ENCODE data around the gene MARCHF6.
"Not testable (repeated sequence)": the region's sequence is repeated elsewhere in the genome, so short reads cannot be mapped to it uniquely, and the experiment has no call there.

Gene MARCHF6

GRCh38 chr5:10351199-10351905 lies 2.1 kb upstream of the MARCHF6 start:
- no peak for DNase-seq

DNA sequence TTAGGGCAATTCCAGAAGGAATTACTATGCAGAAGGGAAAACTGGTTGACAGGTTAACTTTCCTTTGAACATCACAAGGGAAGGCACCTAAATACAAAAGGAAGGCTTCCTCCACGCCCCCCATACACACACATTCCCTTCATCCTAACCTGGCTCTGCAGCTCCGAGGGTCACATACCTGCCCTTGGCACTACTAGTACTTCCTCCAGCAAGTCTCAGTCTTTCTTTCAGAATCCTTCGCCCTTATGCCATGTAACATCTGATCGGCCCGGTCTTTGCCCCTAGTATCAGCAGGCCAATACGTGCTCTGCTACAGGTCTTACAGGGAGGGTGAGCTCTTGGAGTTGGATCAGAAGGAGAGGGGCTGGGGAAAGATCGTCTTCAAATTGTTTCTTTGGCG lies 1.6 kb upstream of the MARCHF6 start:
- DNase-seq = no peak

DNA sequence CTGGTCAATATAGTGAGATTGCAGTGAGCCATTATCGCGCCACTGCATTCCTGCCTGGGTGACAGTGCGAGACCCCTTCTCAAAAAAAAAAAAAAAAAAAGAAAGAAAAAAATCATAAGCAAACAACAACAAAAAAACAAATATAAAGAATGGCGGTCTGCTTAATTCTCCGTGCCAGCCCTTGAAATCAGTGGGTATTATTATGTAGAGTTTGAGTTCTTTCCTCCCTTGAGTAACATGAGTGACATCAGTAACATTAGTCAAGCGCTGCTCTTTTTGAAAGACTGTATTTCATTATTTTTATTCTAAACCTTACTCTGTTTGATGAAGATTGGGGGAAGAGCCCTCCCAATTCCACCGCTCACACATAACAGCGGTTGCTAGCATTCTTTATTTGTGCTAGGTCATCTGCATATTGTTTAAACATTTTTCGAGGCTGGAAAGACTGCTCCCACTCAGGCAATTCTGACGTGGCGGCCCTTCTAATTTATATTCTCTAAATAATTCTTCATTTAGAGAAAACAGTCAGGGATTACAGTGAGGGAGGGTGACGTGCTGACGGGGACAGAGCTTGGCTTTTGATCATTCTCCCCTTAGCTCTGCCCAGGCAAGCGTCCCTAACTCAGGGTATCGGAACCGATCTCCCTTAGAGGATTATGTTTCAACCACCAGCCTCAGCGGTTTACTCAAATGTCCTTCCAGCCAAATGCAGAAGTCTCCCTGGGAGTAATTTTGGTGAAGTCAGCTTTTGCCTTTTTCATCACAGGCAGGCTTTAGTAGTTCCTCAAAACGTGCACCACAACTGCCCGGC lies 860 bp upstream of the MARCHF6 start:
- no peak for DNase-seq

DNA sequence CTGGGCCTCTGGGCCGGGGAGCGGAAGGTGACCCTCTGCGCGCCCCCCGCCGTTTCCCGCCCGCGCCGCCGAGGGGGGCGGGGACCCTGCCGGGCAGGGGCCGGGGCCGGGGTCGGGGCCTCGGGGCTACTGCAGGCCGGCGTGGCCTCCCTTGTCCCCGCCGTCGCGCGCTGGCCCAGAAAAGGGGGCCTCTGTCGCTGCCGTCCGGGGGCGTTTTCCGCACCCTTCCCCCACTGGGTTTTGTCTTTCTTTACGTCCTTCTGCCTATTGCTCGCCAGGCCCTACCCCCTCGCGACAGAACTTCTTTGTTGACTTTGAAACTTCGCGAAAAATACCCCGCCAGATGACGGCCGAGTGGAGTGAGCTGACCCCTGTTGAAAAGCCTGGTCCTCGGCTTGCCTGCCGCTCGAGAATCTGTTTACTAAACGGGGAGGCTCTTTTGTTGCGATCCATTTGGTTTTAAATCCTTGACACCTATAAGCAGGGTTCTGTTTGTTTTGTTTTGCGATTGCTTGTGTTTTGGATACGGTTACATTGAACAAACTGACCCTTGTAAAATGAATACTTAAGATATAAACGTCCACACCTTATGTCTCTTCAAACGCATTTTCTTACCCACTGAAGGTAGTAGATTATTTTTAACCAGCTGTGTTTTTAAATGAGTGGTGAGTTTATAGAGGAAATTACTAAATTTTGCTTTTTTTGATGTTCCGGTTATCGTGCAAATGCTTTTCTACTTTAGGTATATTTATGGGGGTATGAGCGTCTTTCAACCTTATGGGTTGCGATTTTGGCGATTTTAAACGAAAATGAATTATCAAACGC lies 765 bp downstream of the MARCHF6 start:
- peak; percentile 80 for DNase-seq

DNA sequence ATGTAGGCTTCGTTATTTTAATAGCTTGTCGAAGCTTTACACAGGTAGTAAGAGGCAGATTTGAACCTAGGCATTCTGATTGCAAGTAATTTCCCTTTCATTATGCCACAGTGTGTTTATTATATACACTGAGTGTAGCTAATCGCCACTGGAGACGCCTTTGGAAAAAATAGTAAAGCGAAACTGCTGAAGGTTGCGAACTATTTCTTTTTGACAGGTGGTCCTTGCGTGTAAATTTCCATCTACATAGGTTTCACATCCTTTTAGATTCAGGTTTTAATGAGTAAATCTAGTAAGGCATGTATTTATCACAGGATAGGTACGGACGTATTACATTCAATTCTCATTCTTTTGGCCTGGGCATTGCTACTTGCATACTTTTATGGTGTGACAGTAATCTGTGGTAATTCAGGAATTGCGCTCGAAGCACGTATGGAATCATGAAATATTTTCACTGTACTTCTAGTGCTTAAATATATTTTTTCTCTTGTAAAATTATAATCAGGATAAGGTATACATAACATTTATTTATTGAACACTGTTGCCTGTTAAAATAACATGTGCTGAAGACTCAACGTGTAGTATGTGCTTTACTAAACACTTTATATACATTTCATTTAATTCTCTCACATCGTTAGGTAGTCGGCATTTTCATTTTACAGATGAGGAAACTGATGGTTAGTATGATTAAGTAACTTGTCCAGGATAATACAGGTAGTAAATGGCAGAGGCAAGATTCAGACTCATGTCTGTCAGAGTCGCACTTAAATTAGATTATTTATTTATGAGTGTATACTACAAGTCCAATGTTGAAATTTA lies 1.8 kb downstream of the MARCHF6 start:
- DNase-seq = no peak

DNA sequence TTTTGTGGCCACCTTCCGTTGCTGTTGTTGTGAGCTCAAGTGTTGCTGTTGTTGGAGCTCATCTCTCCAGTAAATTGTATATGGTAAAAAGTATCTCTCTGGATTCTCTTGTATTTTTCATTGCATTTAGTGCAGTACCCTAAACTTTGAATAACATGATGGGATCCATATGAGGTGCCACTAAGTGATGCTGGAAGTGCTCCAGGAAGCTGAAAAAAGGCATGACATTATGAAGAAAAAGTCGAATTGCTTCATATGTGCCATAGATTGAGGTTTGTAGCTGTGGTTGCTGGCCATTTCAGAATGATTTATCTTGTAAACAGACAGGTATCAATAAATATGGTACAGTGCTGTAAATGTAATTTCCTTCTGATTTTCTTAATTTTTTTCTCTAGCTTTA lies 5.5 kb downstream of the MARCHF6 start:
- DNase-seq = no peak

- DNase-seq = no peak
Measured at GRCh38 chr5:10360686-10361085, 7.2 kb downstream of the MARCHF6 start.

GRCh38 chr5:10363519-10364185 lies 10.2 kb downstream of the MARCHF6 start:
- no peak for DNase-seq

GRCh38 chr5:10364186-10364689 lies 10.7 kb downstream of the MARCHF6 start:
- no peak for DNase-seq

DNA sequence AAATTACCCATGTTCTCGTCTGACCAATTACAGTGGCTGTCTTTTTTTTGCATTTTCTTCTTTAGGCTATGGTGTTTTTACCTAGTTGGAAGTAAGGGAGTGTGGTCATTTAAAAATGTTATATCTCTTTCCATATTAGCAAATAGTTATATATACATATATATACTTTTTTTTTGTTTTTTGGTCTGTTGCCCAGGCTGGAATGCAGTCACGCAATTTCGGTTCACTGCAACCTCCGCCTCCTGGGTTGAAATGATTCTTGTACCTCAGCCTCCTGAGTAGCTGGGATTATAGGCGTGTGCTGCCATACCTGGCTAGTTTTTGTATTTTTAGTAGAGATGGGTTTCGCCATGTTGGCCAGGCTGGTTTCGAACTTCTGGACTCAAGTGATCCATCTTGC lies 12.3 kb downstream of the MARCHF6 start:
- DNase-seq = no peak

DNA sequence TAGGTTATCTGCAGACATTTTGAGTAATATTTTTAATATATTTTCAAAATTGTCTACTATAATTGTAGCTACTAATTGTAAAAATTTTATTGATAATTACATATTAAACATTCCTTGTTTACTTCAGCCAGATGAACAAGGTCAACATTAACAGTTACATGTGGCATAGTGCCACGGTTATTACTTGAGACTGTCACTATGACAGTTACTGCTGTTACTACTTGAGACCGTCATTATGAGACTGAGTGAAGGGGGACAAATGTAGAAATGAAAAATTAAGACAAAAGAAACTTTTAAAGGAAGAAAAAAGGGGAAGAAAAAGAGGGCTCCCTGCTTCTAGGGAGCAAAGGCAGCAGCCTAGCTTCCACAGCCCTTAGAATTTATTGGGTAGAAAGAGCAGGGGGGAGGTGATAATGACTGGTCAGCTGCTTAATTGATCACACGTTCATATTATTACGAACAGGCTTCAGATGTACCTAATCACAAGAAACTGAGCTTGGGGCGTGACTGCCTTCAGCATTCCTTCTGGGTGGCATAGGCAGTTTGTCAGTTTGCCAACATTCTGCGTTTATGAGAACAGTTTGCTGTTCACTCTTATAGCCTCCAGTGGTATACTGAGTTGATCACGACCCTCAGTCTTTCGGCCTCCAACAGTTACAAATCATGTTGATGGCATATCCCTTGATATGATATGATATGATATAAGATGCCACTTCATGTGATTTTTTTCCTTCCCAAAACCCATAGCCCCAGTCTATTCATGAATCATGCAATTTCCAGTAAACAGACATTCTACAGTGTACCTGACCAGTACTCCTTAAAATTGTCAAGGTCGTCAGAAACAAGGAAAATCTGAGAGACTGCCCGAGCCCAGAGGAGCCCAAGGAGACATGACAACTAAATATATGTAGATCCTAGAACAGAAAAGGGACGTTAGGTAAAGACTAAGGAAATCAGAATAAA lies 13.1 kb downstream of the MARCHF6 start:
- DNase-seq = no peak

- no peak for DNase-seq
Measured at GRCh38 chr5:10367579-10367978, 14.1 kb downstream of the MARCHF6 start.

DNA sequence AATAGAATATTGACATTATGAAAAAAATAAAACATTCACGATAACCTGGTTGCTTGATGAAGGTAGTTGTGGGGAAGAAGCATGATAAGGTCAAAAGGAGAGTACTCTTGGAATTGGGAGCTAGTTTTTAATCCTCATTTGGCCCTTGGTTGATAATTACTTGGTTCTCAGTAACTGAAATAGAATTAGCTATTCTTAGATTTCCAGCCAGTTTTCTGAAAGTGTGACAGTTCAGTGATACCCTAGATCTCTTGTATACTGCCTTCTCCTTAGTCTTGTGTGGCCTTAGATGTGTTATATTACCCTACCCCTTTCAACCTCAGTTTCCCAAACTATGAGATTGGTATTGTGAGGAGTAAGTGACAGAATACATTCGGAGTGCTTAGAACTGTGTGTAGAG lies 17.4 kb downstream of the MARCHF6 start:
- DNase-seq = no peak

GRCh38 chr5:10371369-10371768 lies 17.9 kb downstream of the MARCHF6 start:
- not testable (repeated sequence) for DNase-seq

DNA sequence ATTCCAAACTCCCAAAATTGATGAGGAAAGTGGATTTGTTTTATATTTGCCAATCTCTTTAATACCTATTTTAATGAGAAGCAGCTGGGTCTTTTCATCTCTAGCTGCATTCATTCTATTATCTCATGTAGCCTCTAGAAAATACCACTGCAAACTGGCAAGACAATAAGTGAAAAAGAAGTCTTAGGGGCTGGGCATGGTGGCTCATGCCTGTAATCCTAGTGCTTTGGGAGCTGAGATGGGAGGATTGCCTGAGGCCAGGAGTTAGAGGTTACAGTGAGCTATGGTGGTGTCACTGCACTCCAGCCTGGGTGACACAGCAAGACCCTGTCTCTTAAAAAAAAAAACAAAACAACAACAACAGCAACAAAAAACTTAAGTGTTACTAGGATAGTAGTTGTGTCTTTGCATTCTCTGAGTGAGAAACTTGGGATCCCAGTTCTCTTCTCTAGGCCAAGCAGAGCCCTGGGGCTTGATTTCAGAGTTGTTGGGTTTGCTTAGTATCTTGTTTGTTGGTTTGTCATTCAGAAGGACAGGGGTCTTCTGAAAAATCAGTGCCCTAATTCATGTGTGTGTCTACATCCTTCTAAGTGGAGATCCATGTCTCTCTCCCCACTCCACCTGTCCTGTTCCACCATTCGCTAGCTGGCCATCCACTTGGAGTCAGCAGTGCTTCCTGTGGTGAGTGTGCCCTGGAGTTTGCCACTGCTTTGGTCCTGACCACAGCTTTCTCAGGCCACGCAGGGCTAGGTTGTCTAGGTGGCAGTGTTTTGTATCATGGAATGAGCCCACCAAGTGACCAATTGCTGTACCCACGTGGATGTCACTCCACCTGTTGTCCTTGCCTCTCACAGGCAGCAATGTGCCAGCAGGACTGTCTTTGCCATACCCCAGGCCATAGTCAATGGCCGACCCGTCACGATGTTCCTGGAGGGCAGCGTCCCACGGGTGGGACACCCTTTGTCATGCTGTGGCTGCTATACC lies 19.5 kb downstream of the MARCHF6 start:
- DNase-seq = no peak

DNA sequence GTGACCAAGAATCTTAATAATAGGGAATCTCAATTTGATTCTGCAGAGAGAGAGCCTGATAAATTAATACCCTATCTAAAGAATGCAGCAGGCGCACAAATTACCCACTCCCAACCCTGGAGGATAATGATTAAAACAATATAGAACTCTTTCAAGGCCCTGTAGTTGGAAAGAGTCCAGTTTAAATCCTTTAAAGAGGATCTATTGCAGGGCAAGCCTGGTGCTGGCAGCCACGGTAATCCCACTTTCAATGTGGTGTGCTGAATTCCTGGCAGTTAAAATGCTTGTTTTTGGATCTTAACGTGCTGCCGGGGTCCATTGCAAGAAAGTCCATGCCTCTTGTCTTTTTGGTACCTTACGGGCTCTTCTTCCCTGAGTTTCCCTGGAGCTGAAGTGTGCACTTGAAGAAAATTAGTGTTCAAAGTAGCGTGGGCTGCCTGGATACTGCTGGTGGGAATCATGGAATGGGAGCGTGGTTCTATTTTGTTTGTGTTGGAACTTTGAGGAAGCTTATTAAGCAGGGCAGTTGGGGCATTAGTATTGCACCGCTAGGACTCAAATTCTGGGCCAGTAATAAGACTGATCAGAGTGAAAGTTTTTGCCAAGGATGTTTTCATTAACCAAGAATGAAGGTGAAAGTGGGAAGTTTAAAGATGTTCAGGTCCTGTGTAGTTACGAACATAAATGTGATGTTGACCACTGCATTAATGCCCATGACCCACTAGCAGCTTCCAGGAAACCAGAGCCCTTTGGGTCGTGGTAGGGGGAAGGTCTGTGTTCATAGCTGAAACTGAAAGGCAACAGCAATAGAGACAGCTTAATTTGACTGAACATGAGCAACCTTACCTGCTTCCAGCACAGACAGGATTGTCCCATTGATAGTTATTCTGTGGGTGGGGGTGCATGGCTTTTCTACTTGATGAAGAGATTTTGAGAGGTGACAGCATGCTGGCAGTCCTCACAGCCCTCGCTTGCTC lies 20.8 kb downstream of the MARCHF6 start:
- no peak for DNase-seq

- not testable (repeated sequence) for DNase-seq
Measured at GRCh38 chr5:10375146-10375545, 21.7 kb downstream of the MARCHF6 start.

GRCh38 chr5:10376544-10376943 lies 23.0 kb downstream of the MARCHF6 start:
- peak; percentile 28 for DNase-seq
